Activated naive CD4-positive, alpha-beta T cell treated with anti-CD3 and anti-CD28 coated beads for 36 hours (primary cell): ENCODE results near the gene FOXM1. TPM values are rescaled to one million over a fixed set of nuclear protein-coding genes. Genes with fewer than 3 reads are reported as not detected.
A peak's percentile ranks its signal among the peaks of the same experiment; 100 is the strongest.

Experiments
- CTCF ChIA-PET: fragments of 350-600 bp; sonication (Branson Sonifier 250); formaldehyde crosslinking; loops from one replicate; lab custom pipeline; 2021; ENCODE audit warnings: antibody characterized with exemption; lab: Charles Lee
- DNase-seq: peaks from one replicate; pipeline ENCODE4 v3.0.0-alpha.2; 2020
- H3K27ac Mint-ChIP-seq: one replicate; pipeline ENCODE4 v1.8.0; 2021; ENCODE audit warnings: mild to moderate bottlenecking, mixed read lengths
- H3K27me3 Mint-ChIP-seq: one replicate; pipeline ENCODE4 v1.8.0; 2021; ENCODE audit warnings: low read depth, mixed read lengths
- H3K36me3 Mint-ChIP-seq: one replicate; pipeline ENCODE4 v1.8.0; 2021; ENCODE audit warnings: low read depth, mixed read lengths
- H3K4me1 Mint-ChIP-seq: one replicate; pipeline ENCODE4 v1.8.0; 2021; ENCODE audit warnings: low read depth, mixed read lengths
- H3K4me3 Mint-ChIP-seq: one replicate; pipeline ENCODE4 v1.8.0; 2021; ENCODE audit warnings: mild to moderate bottlenecking, moderate library complexity, mixed read lengths
- H3K9me3 Mint-ChIP-seq: one replicate; pipeline ENCODE4 v1.8.0; 2021; ENCODE audit warnings: mixed read lengths
- intact Hi-C: fragments of 100-400 bp; cut with micrococcal nuclease; formaldehyde crosslinking; loops from one replicate; pipeline ENCODE4 v1.15.1; 2023
- total RNA-seq, 2 experiments: library from RNA; stranded (reverse); gene quantifications; one replicate each; pipeline ENCODE4 v1.2.3, GENCODE V29; 2021

FOXM1 gene
- total RNA-seq, 2 experiments from 2014 or later = 74.6 to 80.5 TPM

DNA sequence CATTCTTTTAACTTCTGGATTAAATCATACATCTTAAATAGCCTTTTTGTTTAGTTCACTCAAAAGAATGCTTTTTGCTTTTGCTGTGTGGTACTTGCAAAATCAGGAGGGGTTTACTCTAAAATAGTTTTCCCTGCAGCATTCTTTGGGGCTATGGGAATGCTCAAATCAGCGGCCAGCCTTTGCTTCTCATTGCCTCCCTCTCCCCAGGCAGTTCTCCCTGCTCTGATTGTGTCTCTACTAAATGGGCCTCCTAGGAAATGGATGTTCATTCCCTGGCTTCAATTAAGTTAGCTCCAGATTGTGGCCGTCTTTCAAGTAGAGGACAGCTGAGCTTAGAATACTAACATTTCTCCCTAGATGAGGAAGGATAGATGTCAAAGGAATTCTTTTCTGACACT is 18.1 kb upstream of the FOXM1 start:
- DNase-seq = no peak
- intact Hi-C loops = no loop called here
- no peaks in the 10 kb centered on the region for H3K36me3 Mint-ChIP-seq
- no peak overlapping the region for H3K27ac Mint-ChIP-seq
- no peaks in the 10 kb centered on the region for H3K27me3 Mint-ChIP-seq
- H3K4me1 Mint-ChIP-seq = peaks cover 24% of the 10 kb centered on the region
- CTCF ChIA-PET = interaction anchor here (0.6 kb wide), 1 partner anchor 875 kb away, joined by 3 read pairs; no protein-coding TSS in a partner anchor
- H3K9me3 Mint-ChIP-seq = no peaks in the 10 kb centered on the region
- no peak overlapping the region for H3K4me3 Mint-ChIP-seq

- intact Hi-C loops = loop anchor here (5.0 kb wide), 1 partner anchor 201 kb away; no protein-coding TSS in a partner anchor
- Mint-ChIP-seq H3K9me3 (no peaks in the 10 kb centered on the region), H3K4me1 (peaks cover 34% of the 10 kb centered on the region), H3K4me3 (peak overlapping the region; percentile 12), H3K36me3 (peaks cover 10% of the 10 kb centered on the region), H3K27me3 (no peaks in the 10 kb centered on the region), H3K27ac (peak overlapping the region; percentile 13)
- no peak for DNase-seq
- CTCF ChIA-PET = no interaction called here
Observed at GRCh38 chr12:2893007-2893406, 16.0 kb upstream of the FOXM1 start.

DNA sequence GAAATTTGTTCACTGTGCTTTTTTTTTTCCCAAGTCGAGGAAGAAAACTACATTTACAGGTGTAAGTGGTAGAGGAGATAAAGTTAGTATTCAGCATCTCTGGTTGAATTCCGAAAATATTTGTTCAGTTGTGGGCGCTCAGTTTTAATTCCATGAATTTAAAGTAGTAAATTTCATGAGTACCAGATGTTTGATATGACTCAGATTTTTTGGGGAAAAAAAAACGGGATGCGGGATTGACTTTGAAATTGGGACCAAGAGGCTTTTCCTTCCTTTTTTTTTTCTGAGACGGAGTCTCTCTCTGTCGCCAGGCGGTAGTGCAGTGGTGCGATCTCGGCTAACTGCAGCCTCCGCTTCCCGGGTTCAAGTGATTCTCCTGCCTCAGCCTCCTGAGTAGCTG is 15.3 kb upstream of the FOXM1 start:
- Mint-ChIP-seq H3K9me3 (no peaks in the 10 kb centered on the region), H3K4me3 (no peak overlapping the region), H3K36me3 (peaks cover 12% of the 10 kb centered on the region), H3K27ac (no peak overlapping the region), H3K27me3 (no peaks in the 10 kb centered on the region), H3K4me1 (peaks cover 34% of the 10 kb centered on the region)
- no peak for DNase-seq
- intact Hi-C loops = loop anchor here (5.0 kb wide), 1 partner anchor 200 kb away; no protein-coding TSS in a partner anchor
- CTCF ChIA-PET = no interaction called here

- DNase-seq = peak; percentile 10
- H3K27me3 Mint-ChIP-seq = no peaks in the 10 kb centered on the region
- no peaks in the 10 kb centered on the region for H3K9me3 Mint-ChIP-seq
- H3K27ac Mint-ChIP-seq = no peak overlapping the region
- peak overlapping the region; percentile 85 for H3K4me3 Mint-ChIP-seq
- intact Hi-C loops = loop anchor here (2.0 to 5.0 kb wide), 4 partner anchors 53 to 199 kb away; partner anchors contain the start of gene FKBP4
- H3K36me3 Mint-ChIP-seq = peaks cover 12% of the 10 kb centered on the region
- CTCF ChIA-PET = interaction anchor here (0.6 to 0.7 kb wide), 2 partner anchors 24 to 200 kb away, joined by 3 read pairs; no protein-coding TSS in a partner anchor
- peaks cover 34% of the 10 kb centered on the region for H3K4me1 Mint-ChIP-seq
Observed at GRCh38 chr12:2891240-2892053, 14.5 kb upstream of the FOXM1 start.

GRCh38 chr12:2890388-2891239 is 13.6 kb upstream of the FOXM1 start, which contains the start of gene TULP3:
Gene TULP3 (plus strand): TSS chr12:2890891. CDS start chr12:2890948, 57 bp downstream.
- peak within 1 kb of the TSS; percentile 78 for H3K27ac Mint-ChIP-seq
- CTCF ChIA-PET = interaction anchor here (0.6 to 0.8 kb wide), 4 partner anchors 9 to 200 kb away, joined by 3 to 4 read pairs (median 3); no protein-coding TSS in a partner anchor
- intact Hi-C loops = loop anchor here (1.0 to 5.0 kb wide), 6 partner anchors 13 to 198 kb away; partner anchors contain the start of genes FKBP4, FOXM1, ITFG2 and RHNO1

DNA sequence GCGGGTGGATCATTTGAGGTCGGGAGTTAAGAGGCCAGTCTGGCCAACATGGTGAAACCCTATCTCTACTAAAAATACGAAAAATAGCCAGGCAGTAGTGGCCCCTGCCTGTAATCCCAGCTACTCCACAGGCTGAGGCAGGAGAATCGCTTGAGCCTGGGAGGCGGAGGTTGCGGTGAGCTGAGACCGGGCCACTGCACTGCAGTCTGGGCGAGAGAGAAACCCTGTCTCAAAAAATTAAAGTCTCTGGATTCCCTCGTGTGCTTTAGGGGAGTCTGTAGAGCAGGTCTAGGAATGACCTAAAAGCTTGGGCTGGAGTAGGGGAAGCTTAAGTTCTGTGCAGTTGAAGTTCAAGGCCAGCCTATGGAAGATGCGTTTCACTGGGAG is 13.0 kb upstream of the FOXM1 start:
- peaks cover 32% of the 10 kb centered on the region for H3K4me1 Mint-ChIP-seq
- CTCF ChIA-PET = no interaction called here
- no peaks in the 10 kb centered on the region for H3K9me3 Mint-ChIP-seq
- intact Hi-C loops = loop anchor here (1.0 to 5.0 kb wide), 6 partner anchors 13 to 198 kb away; partner anchors contain the start of genes FKBP4, FOXM1, ITFG2 and RHNO1
- H3K27me3 Mint-ChIP-seq = no peaks in the 10 kb centered on the region
- no peak for DNase-seq
- peak overlapping the region; percentile 78 for H3K27ac Mint-ChIP-seq
- peaks cover 20% of the 10 kb centered on the region for H3K36me3 Mint-ChIP-seq
- peak overlapping the region; percentile 85 for H3K4me3 Mint-ChIP-seq

More at GRCh38 chr12:2890388-2891239, 13.6 kb upstream of the FOXM1 start, which contains the start of gene TULP3:
- peak within 1 kb of the TSS; percentile 85 for H3K4me3 Mint-ChIP-seq
- peak; percentile 98 for DNase-seq
- no peaks in the 10 kb centered on the region for H3K9me3 Mint-ChIP-seq
- peaks cover 34% of the 10 kb centered on the region for H3K4me1 Mint-ChIP-seq
- no peaks in the 10 kb centered on the region for H3K27me3 Mint-ChIP-seq
- peaks cover 17% of the 10 kb centered on the region for H3K36me3 Mint-ChIP-seq

- intact Hi-C loops = no loop called here
- Mint-ChIP-seq H3K27me3 (no peaks in the 10 kb centered on the region), H3K27ac (no peak overlapping the region), H3K9me3 (no peaks in the 10 kb centered on the region), H3K36me3 (peaks cover 27% of the 10 kb centered on the region), H3K4me1 (peaks cover 26% of the 10 kb centered on the region), H3K4me3 (no peak overlapping the region)
- no peak for DNase-seq
- CTCF ChIA-PET = interaction anchor here (0.6 to 1.3 kb wide), 2 partner anchors 8 to 33 kb away, joined by 4 to 7 read pairs; no protein-coding TSS in a partner anchor
Observed at GRCh38 chr12:2886768-2887450, 9.9 kb upstream of the FOXM1 start.

GRCh38 chr12:2884810-2885209 is 7.8 kb upstream of the FOXM1 start:
- Mint-ChIP-seq H3K27me3 (no peaks in the 10 kb centered on the region), H3K9me3 (no peaks in the 10 kb centered on the region), H3K4me3 (no peak overlapping the region), H3K36me3 (peaks cover 32% of the 10 kb centered on the region), H3K27ac (no peak overlapping the region), H3K4me1 (peaks cover 19% of the 10 kb centered on the region)
- no peak for DNase-seq
- CTCF ChIA-PET = interaction anchor here (0.7 to 1.3 kb wide), 5 partner anchors 32 to 736 kb away, joined by 3 to 5 read pairs (median 4); no protein-coding TSS in a partner anchor
- intact Hi-C loops = no loop called here

DNA sequence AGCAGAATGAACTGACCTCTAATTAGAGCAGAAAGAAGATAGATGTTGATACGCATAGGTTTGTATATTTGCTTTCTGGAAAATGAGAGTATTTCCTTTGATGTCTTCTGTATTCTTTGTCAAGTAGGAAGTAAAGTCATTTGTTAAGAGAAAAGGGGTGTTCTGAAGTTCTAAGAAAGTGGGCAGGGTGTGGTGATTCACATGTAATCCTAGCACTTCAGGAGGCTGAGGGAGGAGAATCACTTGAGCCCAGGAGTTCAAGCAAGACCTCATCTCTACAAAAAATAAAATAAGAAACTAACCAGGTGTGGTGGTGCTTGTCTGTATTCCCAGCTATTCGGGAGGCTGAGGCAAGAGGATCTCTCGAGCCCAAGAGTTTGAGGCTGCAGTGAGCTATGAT is 2.9 kb upstream of the FOXM1 start:
- CTCF ChIA-PET = interaction anchor here (0.6 to 2.3 kb wide), 5 partner anchors 8 to 244 kb away, joined by 3 to 12 read pairs (median 4); partner anchors contain the start of gene TULP3
- H3K4me1 Mint-ChIP-seq = peaks cover 32% of the 10 kb centered on the region
- intact Hi-C loops = loop anchor here (5.0 kb wide), 2 partner anchors 83 to 188 kb away; no protein-coding TSS in a partner anchor

DNA sequence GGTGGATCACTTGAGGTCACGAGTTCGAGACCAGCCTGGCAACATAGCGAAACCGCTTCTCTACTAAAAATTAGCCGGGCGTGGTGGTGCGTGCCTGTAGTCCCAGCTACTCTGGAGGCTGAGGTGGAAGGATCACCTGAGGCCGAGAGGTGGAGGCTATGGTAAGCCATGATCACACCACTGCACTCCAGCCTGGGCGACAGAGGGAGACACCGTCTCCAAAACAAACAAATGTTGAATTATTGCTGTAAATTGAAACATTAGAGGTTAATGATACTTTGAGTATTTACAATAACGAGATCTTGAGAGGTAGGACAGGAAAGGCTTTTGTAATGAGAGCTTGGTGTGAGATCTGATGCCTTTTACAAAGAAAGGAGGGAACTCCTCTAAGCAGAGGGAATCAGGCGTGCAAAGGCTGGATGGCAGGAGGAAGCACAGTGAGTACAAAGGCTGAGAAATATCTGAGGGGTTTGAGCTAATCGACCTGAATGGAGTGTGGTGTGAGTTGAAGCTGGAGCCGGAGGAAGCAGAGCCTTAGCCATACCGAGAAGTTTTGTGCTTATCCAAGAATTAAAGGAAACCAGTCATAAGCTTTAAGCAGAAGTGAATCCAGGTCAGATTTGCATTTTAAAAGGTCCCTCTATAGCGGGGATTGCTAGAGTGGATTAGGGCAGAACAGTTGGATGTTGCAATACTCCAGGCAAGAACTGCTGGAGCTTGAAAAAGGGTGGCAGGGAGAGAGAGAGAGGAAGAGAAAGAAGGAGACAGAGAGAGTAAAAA is 1.2 kb upstream of the FOXM1 start:
- Mint-ChIP-seq H3K36me3 (peaks cover 34% of the 10 kb centered on the region), H3K27ac (peak overlapping the region; percentile 94), H3K4me1 (peaks cover 30% of the 10 kb centered on the region), H3K4me3 (peak overlapping the region; percentile 95), H3K27me3 (no peaks in the 10 kb centered on the region), H3K9me3 (no peaks in the 10 kb centered on the region)
- CTCF ChIA-PET = interaction anchor here (0.6 to 2.3 kb wide), 2 partner anchors 9 to 187 kb away, joined by 3 to 7 read pairs; no protein-coding TSS in a partner anchor
- intact Hi-C loops = loop anchor here (1.0 to 5.0 kb wide), 4 partner anchors 12 to 186 kb away; partner anchors contain the start of genes ITFG2 and TULP3
- peak; percentile 15 for DNase-seq

More for the DNA sequence above, 2.9 kb upstream of the FOXM1 start:
- Mint-ChIP-seq H3K27ac (peak overlapping the region; percentile 73), H3K9me3 (no peaks in the 10 kb centered on the region), H3K4me3 (no peak overlapping the region), H3K27me3 (no peaks in the 10 kb centered on the region), H3K36me3 (peaks cover 33% of the 10 kb centered on the region)
- peak; percentile 34 for DNase-seq
